CD4-positive, alpha-beta memory T cell (primary cell): ENCODE measurements around the gene COBLL1. TPM values are rescaled to one million over a fixed set of nuclear protein-coding genes. Genes with fewer than 3 reads are reported as not detected.

Source experiments
- CTCF ChIA-PET: fragments of 350-600 bp; sonication (Branson Sonifier 250); formaldehyde crosslinking; loops from one replicate; lab custom pipeline; 2021; ENCODE audit warnings: inconsistent platforms; ENCODE audit not compliant: partially characterized antibody; lab: Charles Lee
- POLR2A ChIA-PET: fragments of 350-600 bp; sonication (Branson Sonifier 250); formaldehyde crosslinking; loops from one replicate; lab custom pipeline; 2021; ENCODE audit not compliant: partially characterized antibody; lab: Charles Lee
- DNase-seq, 5 donors: peaks; one replicate each; pipeline versions ENCODE4 v3.0.0 to v3.0.0-alpha.2; 2020 to 2022; ENCODE audit warnings: mixed read lengths in 1 of 5
- H3K27ac ChIP-seq: one replicate; pipeline ENCODE4 v1.7.0; 2013; ENCODE audit warnings: low read depth, low read length
- H3K27me3 ChIP-seq: 2 replicates; pipeline ENCODE4 v1.7.0; 2013; ENCODE audit warnings: mild to moderate bottlenecking, low read length, moderate library complexity; ENCODE audit not compliant: insufficient read depth
- H3K36me3 ChIP-seq: 2 replicates; pipeline ENCODE4 v1.7.0; 2013; ENCODE audit warnings: mild to moderate bottlenecking, low read length, moderate library complexity; ENCODE audit not compliant: insufficient read depth
- H3K4me1 ChIP-seq: 2 replicates; pipeline ENCODE4 v1.7.0; 2013; ENCODE audit warnings: mild to moderate bottlenecking, low read length, moderate library complexity; ENCODE audit not compliant: insufficient read depth
- H3K4me3 ChIP-seq, 2 donors: one replicate each; pipeline ENCODE4 v1.7.0; 2013; ENCODE audit warnings: low read length in 2 of 2, mild to moderate bottlenecking in 1 of 2
- H3K9me3 ChIP-seq, 2 donors: one replicate each; pipeline ENCODE4 v1.7.0; 2013; ENCODE audit warnings: low read length in 2 of 2, control low read depth in 1 of 2; ENCODE audit not compliant: control insufficient read depth in 1 of 2
- H3K27ac Mint-ChIP-seq, 7 donors: one replicate each; pipeline ENCODE4 v1.8.0; 2020 to 2021; ENCODE audit warnings: mixed read lengths in 7 of 7, mild to moderate bottlenecking in 6 of 7, inconsistent platforms in 3 of 7, moderate library complexity in 3 of 7
- H3K27me3 Mint-ChIP-seq, 2 donors: one replicate each; pipeline ENCODE4 v1.8.0; 2020 to 2021; ENCODE audit warnings: mixed read lengths in 2 of 2
- H3K36me3 Mint-ChIP-seq, 2 donors: one replicate each; pipeline ENCODE4 v1.8.0; 2020 to 2021; ENCODE audit warnings: mixed read lengths in 2 of 2, inconsistent platforms in 1 of 2, mild to moderate bottlenecking in 1 of 2
- H3K4me1 Mint-ChIP-seq, 4 donors: one replicate each; pipeline ENCODE4 v1.8.0; 2020 to 2021; ENCODE audit warnings: mixed read lengths in 4 of 4, mild to moderate bottlenecking in 1 of 4
- H3K4me3 Mint-ChIP-seq, 8 donors: one replicate each; pipeline ENCODE4 v1.8.0; 2020 to 2021; ENCODE audit warnings: mixed read lengths in 8 of 8, mild to moderate bottlenecking in 7 of 8, moderate library complexity in 6 of 8, inconsistent platforms in 3 of 8
- H3K9me3 Mint-ChIP-seq, 8 donors: one replicate each; pipeline ENCODE4 v1.8.0; 2020 to 2021; ENCODE audit warnings: mixed read lengths in 8 of 8, mild to moderate bottlenecking in 5 of 8, inconsistent platforms in 3 of 8, moderate library complexity in 1 of 8
- intact Hi-C: fragments of 100-400 bp; cut with micrococcal nuclease; formaldehyde crosslinking; loops from one replicate; pipeline ENCODE4 v1.15.1; 2023
- polyA plus RNA-seq, 2 donors: library from polyadenylated mRNA; unstranded; fragments of 300-500 nt; fragmentation: Illumina TruSeq; gene quantifications; one replicate each; pipeline ENCODE4 v1.2.3, GENCODE V29; 2021
- total RNA-seq, 2 experiments: library from RNA; stranded (reverse); gene quantifications; one replicate each; pipeline ENCODE4 v1.2.3, GENCODE V29; 2021

COBLL1 gene
- total and polyA plus RNA-seq, 4 experiments from 2014 or later, result 0.42 TPM; not detected in 3

DNA sequence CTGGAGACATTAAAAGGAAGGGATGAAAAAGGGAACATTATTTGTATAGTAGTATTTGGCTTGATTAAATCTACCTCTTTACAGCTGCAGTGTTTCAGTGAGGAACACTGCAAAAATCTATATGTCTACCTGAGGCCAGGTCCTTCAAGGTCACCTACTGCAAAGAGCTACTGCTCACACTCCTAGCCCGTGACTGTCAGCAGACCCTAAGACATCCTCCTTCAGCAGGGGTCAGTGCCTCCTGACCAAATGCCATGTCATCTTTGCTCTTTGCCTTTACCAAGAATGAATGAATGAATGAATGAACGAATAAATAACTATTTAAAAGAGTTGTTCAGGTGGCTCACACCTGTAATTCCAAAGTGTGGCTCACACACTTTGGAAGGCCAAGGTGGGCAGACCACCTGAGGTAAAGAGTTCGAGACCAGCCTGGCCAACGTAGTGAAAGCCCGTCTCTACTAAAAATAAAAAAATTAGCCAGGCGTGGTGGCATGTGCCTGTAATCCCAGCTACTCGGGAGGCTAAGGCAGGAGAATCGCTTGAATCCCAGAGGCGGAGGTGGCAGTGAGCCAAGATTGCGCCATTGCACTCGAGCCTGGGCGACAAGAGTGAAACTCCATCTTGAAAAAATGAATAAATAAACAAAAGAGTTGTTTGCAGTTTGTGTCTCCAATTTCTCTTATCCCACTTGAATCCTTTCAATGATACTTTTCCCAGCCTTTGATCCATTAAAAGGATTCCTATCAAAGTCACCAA is 136.0 kb downstream of the COBLL1 start:
- Histone ChIP-seq H3K4me3 (no peak overlapping the region), H3K36me3 (no peaks in the 10 kb centered on the region), H3K27me3 (no peaks in the 10 kb centered on the region), H3K9me3 (no peaks in the 10 kb centered on the region), H3K27ac (no peak overlapping the region), H3K4me1 (no peaks in the 10 kb centered on the region)
- Mint-ChIP-seq H3K27ac (no peak overlapping the region), H3K36me3 (no peaks in the 10 kb centered on the region), H3K4me3 (no peak overlapping the region), H3K4me1 (no peaks in the 10 kb centered on the region), H3K9me3 (peaks cover 0 to 6% (median 0%) of the 10 kb centered on the region in 8 donors), H3K27me3 (peaks cover 0 to 1% of the 10 kb centered on the region in 2 donors)
- intact Hi-C loops, result no loop called here
- DNase-seq, result no peak
- POLR2A ChIA-PET, result no interaction called here
- CTCF ChIA-PET, result no interaction called here

DNA sequence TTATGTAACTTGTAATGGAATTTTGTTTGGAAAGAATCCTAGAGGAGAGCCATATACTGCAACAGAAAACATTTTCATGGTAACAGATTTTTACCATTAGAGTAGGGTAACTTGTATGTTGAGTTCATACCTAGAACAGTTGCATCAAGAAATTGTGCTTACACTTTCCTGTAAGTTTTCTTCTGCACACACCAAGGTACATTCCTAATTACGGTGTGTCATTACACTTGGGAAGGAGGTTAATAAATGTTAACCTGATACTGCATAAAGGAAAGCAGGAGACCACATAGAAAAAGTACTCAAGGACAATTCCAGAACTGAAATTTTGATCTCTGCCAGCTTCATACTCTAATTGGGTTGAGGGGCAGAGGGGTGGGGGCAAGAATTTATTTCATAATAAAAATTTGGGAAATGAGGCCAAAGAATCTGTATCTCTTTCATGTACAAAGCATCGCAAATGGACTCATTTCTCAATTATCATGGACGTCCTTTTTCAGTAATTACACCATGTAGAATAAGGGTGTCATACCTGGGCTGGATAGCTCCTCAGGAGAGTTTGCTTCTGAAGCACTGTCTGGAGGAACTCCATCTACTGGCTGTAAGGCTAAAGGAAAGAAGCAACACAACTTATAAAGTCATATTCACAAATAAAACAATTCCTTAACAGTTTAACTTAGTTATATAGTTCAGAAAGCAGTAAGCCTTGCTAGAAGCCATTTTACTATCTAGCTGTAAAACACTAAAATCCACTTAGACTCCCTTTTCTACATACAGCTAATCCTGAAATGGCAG is 137.5 kb downstream of the COBLL1 start:
- Mint-ChIP-seq H3K27ac (no peak overlapping the region), H3K4me3 (no peak overlapping the region), H3K36me3 (no peaks in the 10 kb centered on the region), H3K4me1 (no peaks in the 10 kb centered on the region), H3K9me3 (peaks cover 0 to 6% (median 0%) of the 10 kb centered on the region in 8 donors), H3K27me3 (peaks cover 0 to 1% of the 10 kb centered on the region in 2 donors)
- no peaks in the 10 kb centered on the region for H3K9me3 ChIP-seq
- no peaks in the 10 kb centered on the region for H3K36me3 ChIP-seq
- CTCF ChIA-PET, result interaction anchor here (1.1 kb wide), 1 partner anchor 16 kb away, joined by 3 read pairs; no protein-coding TSS in a partner anchor
- POLR2A ChIA-PET, result no interaction called here
- H3K27ac ChIP-seq, result no peak overlapping the region
- no peak overlapping the region for H3K4me3 ChIP-seq
- intact Hi-C loops, result no loop called here
- H3K4me1 ChIP-seq, result no peaks in the 10 kb centered on the region
- DNase-seq, result no peak
- no peaks in the 10 kb centered on the region for H3K27me3 ChIP-seq

DNA sequence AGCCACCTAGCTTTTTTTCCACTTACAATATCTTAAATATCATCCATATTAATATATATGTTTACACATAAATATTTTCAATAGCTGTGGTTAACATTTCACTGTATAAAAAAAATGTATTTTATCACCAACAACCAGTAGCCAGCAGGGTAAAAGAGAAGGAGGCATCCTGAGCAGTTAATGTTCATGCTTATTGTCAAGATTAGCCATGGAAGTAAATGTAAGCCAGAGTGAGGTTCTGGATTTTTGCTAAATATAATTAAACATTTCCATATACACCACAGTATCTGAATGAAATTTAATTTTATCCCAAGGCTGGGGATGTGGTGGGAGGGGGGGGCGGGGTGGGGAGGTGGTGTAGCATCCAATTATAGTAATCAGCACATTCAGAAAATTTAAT is 140.1 kb downstream of the COBLL1 start:
- peaks cover 0 to 6% (median 0%) of the 10 kb centered on the region in 8 donors for H3K9me3 Mint-ChIP-seq
- no peak overlapping the region for H3K4me3 Mint-ChIP-seq
- no peaks in the 10 kb centered on the region for H3K27me3 ChIP-seq
- H3K27me3 Mint-ChIP-seq, result peaks cover 0 to under 1% of the 10 kb centered on the region in 2 donors
- intact Hi-C loops, result no loop called here
- no peaks in the 10 kb centered on the region for H3K4me1 ChIP-seq
- no peaks in the 10 kb centered on the region for H3K36me3 Mint-ChIP-seq
- H3K9me3 ChIP-seq, result no peaks in the 10 kb centered on the region
- no peak for DNase-seq
- ChIA-PET CTCF (no interaction called here), POLR2A (no interaction called here)
- H3K4me1 Mint-ChIP-seq, result no peaks in the 10 kb centered on the region
- H3K27ac ChIP-seq, result no peak overlapping the region
- H3K36me3 ChIP-seq, result no peaks in the 10 kb centered on the region
- no peak overlapping the region for H3K4me3 ChIP-seq
- H3K27ac Mint-ChIP-seq, result no peak overlapping the region

DNA sequence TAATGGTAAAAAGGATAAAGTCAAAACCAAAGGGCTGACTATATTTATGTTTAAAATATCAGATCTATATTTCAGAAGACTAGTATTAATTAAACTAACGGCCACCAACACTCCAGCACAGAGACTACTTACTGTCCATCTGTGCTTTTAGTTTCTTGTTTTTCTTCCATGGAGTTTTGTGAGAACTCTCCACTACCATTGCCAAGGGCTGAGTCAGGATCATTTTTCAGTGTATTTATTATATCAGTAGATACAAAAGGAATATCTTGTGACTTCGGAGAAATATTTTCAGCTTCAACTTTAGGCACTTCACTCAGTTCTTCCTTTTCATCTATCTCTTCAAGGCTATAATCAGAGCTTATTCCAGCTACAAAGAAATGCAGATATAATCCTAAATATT is 141.2 kb downstream of the COBLL1 start:
- Histone ChIP-seq H3K9me3 (no peaks in the 10 kb centered on the region), H3K27ac (no peak overlapping the region), H3K27me3 (no peaks in the 10 kb centered on the region), H3K4me1 (no peaks in the 10 kb centered on the region), H3K36me3 (no peaks in the 10 kb centered on the region), H3K4me3 (no peak overlapping the region)
- peaks cover 0 to 5% (median 0%) of the 10 kb centered on the region in 8 donors for H3K9me3 Mint-ChIP-seq
- intact Hi-C loops, result no loop called here
- H3K4me1 Mint-ChIP-seq, result no peaks in the 10 kb centered on the region
- H3K27me3 Mint-ChIP-seq, result no peaks in the 10 kb centered on the region
- H3K36me3 Mint-ChIP-seq, result no peaks in the 10 kb centered on the region
- no peak overlapping the region for H3K4me3 Mint-ChIP-seq
- POLR2A ChIA-PET, result no interaction called here
- no peak overlapping the region for H3K27ac Mint-ChIP-seq
- no peak for DNase-seq
- CTCF ChIA-PET, result no interaction called here

DNA sequence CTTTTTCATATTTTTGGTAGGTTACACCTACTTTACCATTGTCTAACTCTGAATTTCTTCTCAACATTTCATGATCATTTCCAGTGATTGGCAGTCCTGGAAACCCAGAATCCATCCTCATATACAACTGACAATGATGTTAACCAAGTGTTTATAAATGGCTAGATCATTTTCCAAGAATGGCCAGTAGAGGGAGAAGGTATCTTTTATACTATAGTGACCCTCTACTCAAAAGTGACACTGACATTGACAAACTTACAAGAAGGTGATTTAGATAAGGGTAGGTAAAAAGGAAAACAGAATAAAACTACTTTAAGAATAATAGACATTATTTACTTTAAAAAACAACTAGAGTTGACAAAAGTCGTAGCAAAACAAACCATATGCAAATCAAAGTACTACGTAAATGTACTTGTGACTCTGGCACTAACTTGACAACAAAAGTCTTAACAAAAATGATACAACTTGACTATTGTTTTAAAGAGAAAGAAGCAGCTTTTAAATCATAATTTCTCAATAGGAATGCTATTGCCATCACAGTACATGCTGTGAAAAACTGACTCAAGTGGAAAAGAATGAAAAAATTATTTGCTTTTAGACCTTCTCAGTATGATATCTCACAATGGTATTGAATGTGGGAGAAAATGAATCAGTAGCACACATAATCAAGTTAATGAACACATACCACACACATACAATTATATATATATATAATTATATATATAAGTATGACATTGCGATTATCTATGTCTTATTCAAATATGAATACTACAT is 143.7 kb downstream of the COBLL1 start:
- H3K4me1 ChIP-seq, result no peaks in the 10 kb centered on the region
- ChIA-PET CTCF (no interaction called here), POLR2A (no interaction called here)
- intact Hi-C loops, result no loop called here
- H3K4me3 Mint-ChIP-seq, result no peak overlapping the region
- H3K9me3 ChIP-seq, result no peaks in the 10 kb centered on the region
- H3K4me1 Mint-ChIP-seq, result no peaks in the 10 kb centered on the region
- H3K9me3 Mint-ChIP-seq, result peaks cover 0 to 5% (median 3%) of the 10 kb centered on the region in 8 donors
- no peaks in the 10 kb centered on the region for H3K27me3 ChIP-seq
- no peak overlapping the region for H3K4me3 ChIP-seq
- H3K27ac ChIP-seq, result no peak overlapping the region
- no peaks in the 10 kb centered on the region for H3K36me3 Mint-ChIP-seq
- no peaks in the 10 kb centered on the region for H3K36me3 ChIP-seq
- no peak overlapping the region for H3K27ac Mint-ChIP-seq
- no peak for DNase-seq
- no peaks in the 10 kb centered on the region for H3K27me3 Mint-ChIP-seq

DNA sequence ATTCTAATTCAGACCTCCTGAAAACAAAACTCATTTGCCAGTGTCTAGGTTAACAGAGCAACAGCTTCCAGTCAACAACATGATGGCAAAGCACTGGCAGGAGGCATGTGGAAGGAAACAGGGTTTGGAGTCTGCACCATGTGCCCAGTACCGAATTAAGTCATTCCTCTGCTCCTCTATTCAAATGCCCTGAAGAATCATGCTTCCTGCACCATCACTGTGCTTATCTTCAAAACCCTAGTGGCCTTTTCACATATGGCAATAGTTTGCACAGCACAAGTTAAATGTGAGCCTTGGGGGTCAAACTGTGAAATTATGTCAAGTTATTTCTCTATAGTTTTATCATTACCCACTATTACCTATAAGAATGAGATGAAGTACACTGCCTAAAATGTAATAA is 145.0 kb downstream of the COBLL1 start:
- Histone ChIP-seq H3K4me3 (no peak overlapping the region), H3K4me1 (no peaks in the 10 kb centered on the region), H3K36me3 (no peaks in the 10 kb centered on the region), H3K27ac (no peak overlapping the region), H3K9me3 (no peaks in the 10 kb centered on the region), H3K27me3 (no peaks in the 10 kb centered on the region)
- DNase-seq, result no peak
- Mint-ChIP-seq H3K36me3 (no peaks in the 10 kb centered on the region), H3K4me3 (no peak overlapping the region), H3K4me1 (no peaks in the 10 kb centered on the region), H3K27ac (no peak overlapping the region), H3K9me3 (peaks cover 0 to 5% (median 3%) of the 10 kb centered on the region in 8 donors), H3K27me3 (no peaks in the 10 kb centered on the region)
- ChIA-PET POLR2A (no interaction called here), CTCF (no interaction called here)
- intact Hi-C loops, result no loop called here

DNA sequence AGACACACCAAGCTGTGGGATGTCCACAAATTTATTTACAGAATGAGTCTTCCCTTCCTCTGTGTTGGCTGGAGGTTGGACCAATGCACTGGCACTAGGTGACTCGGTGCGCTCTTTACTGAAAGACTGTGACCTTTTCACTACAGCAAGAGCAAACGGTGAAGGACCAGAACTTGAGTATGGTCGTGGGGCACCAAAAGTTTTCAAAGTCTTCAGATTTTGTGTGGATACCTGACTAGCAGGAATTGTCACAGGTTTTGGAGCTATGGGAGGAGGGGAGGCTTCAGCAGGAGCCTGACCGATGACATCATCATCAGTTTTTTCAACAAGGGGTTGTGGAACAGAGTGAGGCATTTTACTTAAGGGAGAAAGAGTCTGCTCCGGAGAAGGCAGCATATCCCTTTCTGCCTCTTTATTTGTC is 147.3 kb downstream of the COBLL1 start:
- no peak overlapping the region for H3K4me3 ChIP-seq
- H3K27me3 ChIP-seq, result no peaks in the 10 kb centered on the region
- no peak overlapping the region for H3K27ac Mint-ChIP-seq
- no peaks in the 10 kb centered on the region for H3K4me1 ChIP-seq
- no peaks in the 10 kb centered on the region for H3K36me3 ChIP-seq
- intact Hi-C loops, result no loop called here
- H3K4me3 Mint-ChIP-seq, result no peak overlapping the region
- H3K27ac ChIP-seq, result no peak overlapping the region
- no peak for DNase-seq
- H3K9me3 Mint-ChIP-seq, result peaks cover 0 to 5% (median 4%) of the 10 kb centered on the region in 8 donors
- ChIA-PET CTCF (no interaction called here), POLR2A (no interaction called here)
- H3K27me3 Mint-ChIP-seq, result no peaks in the 10 kb centered on the region
- H3K36me3 Mint-ChIP-seq, result no peaks in the 10 kb centered on the region
- no peaks in the 10 kb centered on the region for H3K9me3 ChIP-seq
- no peaks in the 10 kb centered on the region for H3K4me1 Mint-ChIP-seq
